Colon (tissue), 2 donors: Measurements from ENCODE around the gene CLIC3.
"Not testable (repeated sequence)": the region's sequence is repeated elsewhere in the genome, so short reads cannot be mapped to it uniquely, and the experiment has no call there.

Experiments used
- FAIRE-seq: peaks from 2 replicates; lab custom pipeline; 2012; peaks lifted over from hg19 to GRCh38; lab: Jason Lieb, UNC
- donor health status: control.
- donor health status: control.

CLIC3 gene, protein sequence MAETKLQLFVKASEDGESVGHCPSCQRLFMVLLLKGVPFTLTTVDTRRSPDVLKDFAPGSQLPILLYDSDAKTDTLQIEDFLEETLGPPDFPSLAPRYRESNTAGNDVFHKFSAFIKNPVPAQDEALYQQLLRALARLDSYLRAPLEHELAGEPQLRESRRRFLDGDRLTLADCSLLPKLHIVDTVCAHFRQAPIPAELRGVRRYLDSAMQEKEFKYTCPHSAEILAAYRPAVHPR

GRCh38 chr9:136996361-136997292 is at the start of gene CLIC3:
CLIC3 (minus strand) TSS chr9:136996568; CDS start chr9:136996543, 25 bp downstream.
- FAIRE-seq = no peak

GRCh38 chr9:137045294-137046087 is 49.1 kb upstream of the CLIC3 start:
- FAIRE-seq = no peak

GRCh38 chr9:137044502-137045177 is 48.3 kb upstream of the CLIC3 start:
- no peak for FAIRE-seq

GRCh38 chr9:137044037-137044436 is 47.7 kb upstream of the CLIC3 start:
- no peak for FAIRE-seq

- no peak for FAIRE-seq
Measured at GRCh38 chr9:137042751-137043727, 46.7 kb upstream of the CLIC3 start.

DNA sequence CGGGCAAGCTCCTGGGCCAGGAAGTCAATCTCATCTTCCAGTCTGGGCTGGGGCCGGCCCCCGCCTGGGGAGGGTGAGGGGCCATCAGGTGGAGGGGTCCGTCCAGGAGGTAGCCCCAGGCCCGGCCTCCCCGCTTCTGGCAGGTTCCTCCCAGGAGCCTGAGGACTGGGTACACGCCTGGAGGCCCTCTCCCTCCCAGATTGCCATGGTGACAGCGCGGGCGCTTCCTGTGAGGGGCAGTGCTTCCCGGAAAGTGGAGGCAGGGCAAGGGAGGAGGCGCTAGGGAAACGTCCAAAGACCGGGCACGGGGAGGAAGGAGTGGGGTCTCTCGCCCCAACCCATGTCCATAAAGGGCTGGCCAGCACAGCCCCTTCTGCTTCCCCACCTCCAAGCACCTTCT is 44.8 kb upstream of the CLIC3 start:
- FAIRE-seq = no peak

DNA sequence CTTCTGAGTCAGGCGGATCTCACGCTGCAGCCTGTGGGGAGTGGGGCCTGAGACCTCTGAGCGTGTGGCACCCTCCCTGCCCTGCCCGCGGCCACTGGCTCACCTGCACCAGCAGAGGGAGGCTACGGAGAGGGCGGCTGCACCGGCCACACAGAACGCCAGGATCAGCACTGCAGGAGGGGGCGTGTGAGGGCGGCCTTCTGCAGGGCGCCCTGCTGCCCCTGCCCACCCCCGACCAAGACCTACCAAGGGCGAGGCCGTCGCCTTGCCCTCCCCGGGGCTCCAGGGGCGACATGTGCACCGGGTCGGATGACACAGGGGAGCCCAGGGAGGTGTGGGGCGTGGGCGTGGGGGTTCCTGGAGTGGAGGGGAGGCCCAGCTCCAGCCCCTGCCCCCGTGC is 44.2 kb upstream of the CLIC3 start:
- FAIRE-seq = no peak

DNA sequence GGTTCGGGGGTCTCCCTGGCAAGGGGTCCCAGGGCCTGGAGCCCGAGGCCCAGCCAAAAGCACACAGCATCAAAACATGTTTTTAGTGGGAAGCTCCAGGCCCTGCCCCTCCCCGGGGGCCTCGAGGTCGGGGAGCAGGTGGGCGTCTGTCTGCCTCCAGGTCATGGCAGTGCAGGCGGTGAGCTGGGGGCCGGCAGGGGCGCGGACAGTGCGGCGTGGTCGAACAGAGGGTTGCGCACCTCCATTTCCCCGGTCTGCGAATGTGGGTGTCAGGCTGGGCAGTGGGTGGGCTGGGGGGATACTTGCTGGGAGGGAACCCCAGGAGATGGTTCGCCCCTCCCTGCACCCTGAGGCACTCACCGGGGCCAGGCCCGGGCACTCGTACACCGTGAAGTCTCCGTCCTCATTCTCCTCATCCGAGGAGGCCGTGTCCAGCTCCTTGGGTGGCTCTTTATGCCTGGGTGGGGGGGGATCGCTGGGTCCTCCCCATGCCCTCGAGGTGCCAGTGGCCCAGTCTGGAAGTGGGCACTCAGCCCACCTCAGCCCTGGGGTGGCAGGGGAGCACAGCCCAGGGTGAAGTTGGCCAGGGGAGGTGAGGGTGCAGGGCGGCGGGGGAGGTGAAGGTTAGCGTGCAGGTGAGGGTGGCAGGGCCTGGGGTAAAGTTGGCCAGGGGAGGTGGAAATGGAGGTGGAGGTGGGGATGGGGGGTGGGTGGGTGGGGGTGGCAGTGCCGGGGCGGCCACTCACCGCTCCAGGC is 43.4 kb upstream of the CLIC3 start:
- FAIRE-seq = no peak

- FAIRE-seq = no peak
Measured at GRCh38 chr9:137038916-137039315, 42.5 kb upstream of the CLIC3 start.

DNA sequence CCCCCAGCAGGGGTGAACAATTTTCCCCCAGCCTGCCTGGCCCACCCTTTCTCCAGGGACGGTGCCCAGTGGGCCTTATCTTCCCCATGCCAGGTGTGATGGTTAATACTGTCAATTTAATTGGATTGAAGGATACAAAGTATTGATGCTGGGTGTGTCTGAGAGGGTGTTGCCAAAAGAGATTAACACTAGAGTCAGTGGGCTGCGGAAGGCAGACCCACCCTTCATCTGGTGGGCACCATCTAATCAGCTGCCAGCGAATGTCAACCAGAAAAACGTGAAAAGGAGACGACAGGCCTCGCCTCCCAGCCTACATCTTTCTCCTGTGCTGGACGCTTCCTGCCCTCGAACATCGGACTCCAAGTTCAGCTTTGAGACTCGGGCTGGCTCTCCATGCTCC is 41.1 kb upstream of the CLIC3 start:
- FAIRE-seq = no peak

DNA sequence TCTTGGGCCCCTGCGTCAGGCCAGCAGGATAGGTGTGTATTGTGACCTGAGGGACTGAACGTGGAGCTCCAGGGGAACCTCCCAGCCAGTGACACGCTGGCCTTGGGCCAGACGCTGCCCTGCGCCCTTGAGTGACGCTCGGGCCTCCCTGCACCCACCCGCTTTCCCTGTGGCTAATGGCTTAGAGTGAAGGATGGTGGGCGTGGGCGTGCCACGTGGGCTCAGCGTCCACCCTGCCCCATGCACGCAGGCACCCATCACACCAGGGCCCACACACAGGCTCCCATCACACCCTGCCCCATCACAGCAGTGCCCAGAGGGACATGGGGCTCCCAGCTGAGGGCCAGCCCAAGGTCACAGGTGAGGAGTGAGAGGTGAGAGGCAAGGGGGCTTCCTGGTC is 40.7 kb upstream of the CLIC3 start:
- FAIRE-seq = no peak

GRCh38 chr9:137035937-137036336 is 39.6 kb upstream of the CLIC3 start:
- no peak for FAIRE-seq

DNA sequence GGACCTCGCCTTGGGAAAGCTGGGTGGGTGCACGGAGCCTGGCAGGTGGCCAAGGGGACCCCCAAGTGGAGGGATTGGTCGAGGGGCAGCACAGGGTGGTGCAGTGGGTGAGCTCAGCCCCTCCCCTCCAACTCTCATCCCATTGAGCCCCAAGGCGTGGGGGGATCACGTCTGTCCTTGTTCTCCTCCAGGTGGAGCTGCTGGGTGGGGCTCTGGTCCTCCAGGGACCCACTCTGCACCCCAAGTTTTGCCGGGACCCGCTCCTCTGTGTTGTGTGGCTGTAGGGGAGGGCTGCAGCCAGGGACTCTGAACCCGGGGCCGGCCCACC is 39.1 kb upstream of the CLIC3 start:
- FAIRE-seq = no peak

- FAIRE-seq = no peak
Measured at GRCh38 chr9:137034709-137035506, 38.5 kb upstream of the CLIC3 start.

- no peak for FAIRE-seq
Measured at GRCh38 chr9:137034039-137034708, 37.8 kb upstream of the CLIC3 start.

GRCh38 chr9:137033481-137033880 is 37.1 kb upstream of the CLIC3 start:
- FAIRE-seq = not testable (repeated sequence)

DNA sequence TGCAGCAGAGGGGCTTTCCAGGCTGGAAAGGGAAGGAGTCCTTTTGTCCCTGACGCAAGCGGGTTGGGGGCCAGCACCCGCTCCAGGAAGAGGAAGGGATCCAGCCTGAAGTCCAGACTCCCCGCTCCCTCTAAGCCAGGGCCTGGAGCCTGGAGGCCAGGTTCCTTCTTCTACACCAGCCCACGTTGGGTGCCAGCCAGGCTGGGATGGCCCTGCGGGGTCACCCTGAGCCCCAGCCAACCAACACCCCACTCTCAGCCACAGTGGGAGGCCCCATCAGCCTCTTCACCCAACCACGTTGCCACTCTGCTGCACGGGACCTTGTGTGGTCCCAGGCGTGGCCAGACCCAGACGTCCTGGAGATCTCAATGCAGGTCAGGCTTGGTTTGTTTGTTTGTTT is 36.5 kb upstream of the CLIC3 start:
- FAIRE-seq = no peak

GRCh38 chr9:137031904-137032640 is 35.7 kb upstream of the CLIC3 start, which contains the start of gene FUT7:
FUT7 (minus strand) TSS chr9:137032088; CDS start chr9:137031991, 97 bp downstream.
- FAIRE-seq = no peak
